ENCODE measurements around the gene AIFM2. TPM values are rescaled to one million over a fixed set of nuclear protein-coding genes. Genes with fewer than 3 reads are reported as not detected.

Gene AIFM2
- 5.4 and 8.9 TPM in 2 replicates for total RNA-seq

GRCh38 chr10:70132098-70133029 is at the start of gene AIFM2:
AIFM2 (minus strand) TSS chr10:70132825; CDS start chr10:70124084, 8,741 bp downstream.

GRCh38 chr10:70146489-70147258 is 14.0 kb upstream of the AIFM2 start, which contains the start of gene TYSND1:
TYSND1 (minus strand) TSS chr10:70146700; CDS start chr10:70146586, 114 bp downstream.

Other genes with a start within 250 kb of the AIFM2 start
- gene MACROH2A2, start 80.0 kb downstream of the AIFM2 start, total RNA-seq: 14.5 and 14.9 TPM in 2 replicates
- gene TYSND1, start 13.9 kb upstream of the AIFM2 start, total RNA-seq: 10.4 and 12.4 TPM in 2 replicates
- gene SAR1A, start 37.7 kb upstream of the AIFM2 start, total RNA-seq: 118 and 210 TPM in 2 replicates
- gene PPA1, start 100.6 kb upstream of the AIFM2 start, total RNA-seq: 76.9 and 146 TPM in 2 replicates
- gene NPFFR1, start 151.2 kb upstream of the AIFM2 start, total RNA-seq: not detected in 2 replicates
- gene LRRC20, start 249.8 kb upstream of the AIFM2 start, total RNA-seq: 11.9 and 15.2 TPM in 2 replicates

All from pericardium fibroblast (primary cell).